GM04503 (cell line): ENCODE measurements around the gene PUDP.

Experiments
- DNase-seq: peaks from one replicate; pipeline ENCODE4 v3.0.0-alpha.2; 2012; ENCODE audit warnings: low read depth

Gene PUDP

DNA sequence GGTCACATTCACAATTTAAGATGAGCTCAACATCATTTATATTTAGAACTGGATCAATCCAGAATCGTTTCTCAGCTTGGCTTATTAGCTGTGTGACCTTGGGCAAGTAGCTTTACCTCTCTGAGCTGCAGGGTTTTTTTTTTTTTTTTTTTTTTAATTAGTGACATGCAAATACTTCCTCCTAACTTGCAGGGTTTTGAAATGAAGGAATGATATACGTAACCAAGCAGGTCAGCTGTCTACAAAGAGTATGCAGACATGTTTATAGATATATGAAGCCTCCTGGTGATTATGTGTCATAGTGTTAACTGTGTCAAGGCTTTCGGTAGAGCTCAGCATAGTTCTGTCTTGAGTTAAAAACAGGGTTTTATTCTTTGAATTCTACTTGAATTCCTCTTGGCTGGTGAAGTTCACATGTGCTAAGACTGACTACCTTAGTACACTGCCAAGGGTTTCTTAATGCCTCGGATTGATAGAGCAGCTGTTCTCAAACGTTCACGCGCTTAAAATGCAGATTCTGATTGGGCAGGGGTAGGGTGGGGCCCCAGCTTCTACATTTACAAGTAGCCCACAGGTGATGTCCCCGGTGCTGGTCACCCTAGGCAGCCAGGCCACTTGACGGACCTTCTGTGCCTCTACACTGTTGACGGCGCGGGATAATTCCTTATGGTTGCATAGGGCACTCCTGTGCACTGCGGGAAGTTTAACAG, 1.1 kb downstream of the PUDP start:
- DNase-seq: no peak

DNA sequence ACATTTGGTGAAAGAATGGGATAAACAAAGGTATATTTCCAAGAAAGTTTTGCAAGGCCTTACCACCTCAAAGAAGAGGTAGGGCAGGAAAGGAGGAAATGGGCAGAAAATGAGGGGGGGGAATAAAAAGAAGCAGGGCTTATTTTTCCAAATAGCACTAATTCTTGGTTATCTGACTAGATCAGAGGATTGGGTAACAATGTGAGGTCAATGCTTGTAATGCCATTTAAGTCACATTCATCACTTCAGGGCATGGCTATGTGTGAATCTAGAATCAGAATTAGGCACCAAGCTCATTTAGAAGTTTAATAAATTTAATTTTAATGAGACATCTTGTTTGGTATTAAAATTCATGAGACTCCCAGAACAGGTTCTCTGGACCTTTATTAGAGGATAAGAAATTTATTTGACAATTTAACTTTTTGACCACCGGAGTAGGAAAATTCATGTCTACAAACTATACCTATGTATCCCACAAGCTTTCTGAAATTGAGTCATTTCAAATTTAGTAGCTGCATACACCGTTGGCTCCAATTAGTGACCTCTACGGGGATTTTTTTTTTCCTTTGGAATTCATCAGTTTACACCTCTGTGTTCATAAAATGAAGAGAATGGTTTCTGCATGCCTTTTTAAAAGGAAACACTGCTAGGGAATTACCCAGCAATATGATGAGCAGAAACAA, 1.8 kb downstream of the PUDP start:
- DNase-seq: no peak

DNA sequence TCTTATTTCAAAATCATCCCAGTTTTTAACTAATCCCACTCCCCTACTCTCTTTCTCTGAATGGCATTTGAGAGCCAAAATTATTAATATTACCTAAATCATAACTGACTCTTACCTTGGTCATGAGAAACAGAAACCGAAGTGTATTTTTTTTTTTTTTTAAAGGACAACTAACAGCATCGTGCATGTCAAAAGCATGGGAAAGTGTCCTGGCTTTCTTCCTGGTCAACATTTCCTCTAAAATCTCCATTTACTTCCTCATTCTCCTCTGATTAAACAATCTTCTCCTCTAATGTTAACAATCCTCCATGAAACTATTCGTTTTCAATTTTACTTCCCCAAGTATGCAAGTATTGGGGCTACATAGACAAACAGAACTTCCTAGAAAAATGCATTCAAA, 2.5 kb downstream of the PUDP start:
- DNase-seq: no peak

DNA sequence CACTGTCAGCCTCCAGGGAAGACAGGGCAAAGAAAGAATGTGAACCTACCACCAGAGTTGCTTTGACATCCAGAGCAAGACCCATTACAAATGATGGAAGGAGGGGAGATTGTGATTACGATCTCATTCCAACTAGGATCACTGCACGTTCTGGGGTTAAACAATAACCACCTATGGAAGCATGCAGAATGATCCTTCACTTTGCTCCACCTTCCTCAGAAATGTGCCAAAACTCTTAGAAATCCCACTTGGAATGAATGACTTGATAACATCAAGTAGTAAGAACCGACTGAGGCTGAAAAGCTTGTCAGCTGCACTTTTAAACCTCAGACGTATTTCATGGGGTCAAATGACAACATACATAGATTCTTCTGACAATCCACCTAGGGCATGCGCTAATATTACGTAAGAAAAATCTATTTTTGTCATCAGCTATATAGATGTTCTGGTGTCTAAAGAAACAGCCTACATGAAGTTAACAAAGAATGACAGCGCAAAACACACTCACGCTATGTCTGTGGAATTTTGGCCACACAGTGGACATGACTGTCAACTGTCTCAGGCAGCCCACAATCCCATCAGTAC, 3.9 kb downstream of the PUDP start:
- no peak for DNase-seq

DNA sequence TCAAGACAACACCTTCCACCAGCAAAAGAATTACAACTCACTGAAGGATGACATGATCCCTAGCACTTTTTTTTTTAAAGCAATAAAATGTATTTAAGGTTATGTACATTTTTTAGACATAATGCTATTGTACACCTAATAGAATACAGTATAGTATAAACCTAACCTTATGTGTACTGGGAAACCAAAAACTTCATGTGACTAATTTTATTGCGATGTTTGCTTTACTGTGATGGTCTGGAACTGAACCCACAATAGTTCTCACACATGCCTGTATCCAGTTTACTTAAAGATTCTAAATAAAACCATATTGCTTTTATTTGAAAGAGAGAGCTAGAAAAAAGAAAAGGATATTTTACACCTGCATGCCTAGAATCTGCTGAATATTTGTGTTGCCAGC, 4.9 kb downstream of the PUDP start:
- no peak for DNase-seq

DNA sequence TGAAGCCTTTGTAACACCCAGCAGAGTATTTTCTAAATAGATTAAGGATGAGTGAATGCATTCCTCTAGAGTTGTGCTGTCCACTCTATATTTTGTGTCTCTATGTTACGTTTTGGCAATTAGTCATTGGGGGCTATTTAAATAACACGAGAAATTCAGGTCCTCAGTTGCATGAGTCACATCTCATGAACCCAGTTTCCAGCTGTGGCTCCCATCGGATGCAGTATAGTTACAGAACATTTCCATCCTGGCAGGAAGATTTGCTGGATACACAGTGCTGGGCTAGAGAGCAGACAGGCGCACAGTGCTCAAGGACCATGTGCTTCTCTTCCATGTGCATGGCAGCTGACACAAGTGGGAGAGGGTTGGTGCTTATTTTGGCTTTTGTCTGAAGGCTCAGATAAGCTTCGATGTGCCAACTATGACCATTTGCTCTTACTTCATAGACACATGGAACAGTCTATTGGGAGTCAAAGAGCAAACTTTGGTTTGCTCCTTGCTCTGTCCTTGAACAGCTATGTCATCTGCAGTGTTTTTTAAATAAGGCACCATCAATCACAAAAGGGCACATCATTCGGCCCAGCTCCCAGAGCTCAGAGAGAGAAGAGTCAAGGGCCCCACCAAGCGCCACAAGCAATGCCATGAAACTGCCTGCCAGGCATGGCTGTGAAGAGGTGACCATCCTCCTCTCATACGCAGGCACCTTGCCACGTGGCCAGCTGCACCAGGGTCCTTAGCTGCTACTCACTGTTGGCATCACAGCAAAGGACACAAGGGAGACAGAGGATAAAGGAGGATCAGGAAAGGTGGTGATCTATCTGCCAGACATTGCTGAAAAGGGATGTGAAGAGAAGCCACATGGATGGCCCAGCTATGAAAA, 8.5 kb downstream of the PUDP start:
- peak; percentile 77 for DNase-seq

DNA sequence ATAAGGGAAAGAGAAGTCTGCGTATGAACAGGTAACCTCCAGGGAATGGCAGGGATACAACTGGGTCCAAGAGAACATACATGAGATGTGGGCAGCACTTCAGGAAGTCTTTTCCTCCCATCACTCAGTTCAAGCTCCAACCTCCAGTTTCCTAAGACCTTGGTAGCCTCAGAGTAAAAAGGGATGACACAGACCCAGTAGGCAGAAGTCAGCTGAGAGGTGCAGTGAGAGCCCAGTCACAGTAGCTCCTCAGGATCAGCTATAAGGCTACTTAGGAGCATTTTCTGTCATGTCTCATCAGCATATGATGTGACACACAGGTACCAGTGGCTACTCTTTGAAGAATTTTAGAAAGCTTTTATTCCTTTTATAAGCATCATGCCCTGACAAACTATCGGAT, 13.0 kb downstream of the PUDP start:
- no peak for DNase-seq

DNA sequence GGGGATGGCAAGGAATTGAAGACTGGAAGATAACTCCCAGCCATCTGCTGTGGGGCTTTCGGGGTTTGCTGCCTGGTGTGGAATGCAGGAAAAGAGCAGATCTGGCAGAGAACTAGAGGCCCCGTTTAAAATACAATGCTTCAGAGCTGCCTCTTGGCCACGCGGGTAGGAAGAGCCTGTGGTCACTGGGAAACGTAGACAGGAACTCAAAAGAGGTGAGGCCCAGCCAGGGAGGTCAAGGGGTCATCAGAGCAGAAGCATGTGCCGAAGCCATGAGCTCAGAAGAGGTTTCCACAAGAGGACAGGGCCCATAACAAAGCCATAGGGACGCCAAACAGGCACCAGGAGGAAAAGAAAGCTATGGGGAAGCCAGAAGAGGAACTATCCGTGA, 14.9 kb downstream of the PUDP start:
- DNase-seq: no peak

DNA sequence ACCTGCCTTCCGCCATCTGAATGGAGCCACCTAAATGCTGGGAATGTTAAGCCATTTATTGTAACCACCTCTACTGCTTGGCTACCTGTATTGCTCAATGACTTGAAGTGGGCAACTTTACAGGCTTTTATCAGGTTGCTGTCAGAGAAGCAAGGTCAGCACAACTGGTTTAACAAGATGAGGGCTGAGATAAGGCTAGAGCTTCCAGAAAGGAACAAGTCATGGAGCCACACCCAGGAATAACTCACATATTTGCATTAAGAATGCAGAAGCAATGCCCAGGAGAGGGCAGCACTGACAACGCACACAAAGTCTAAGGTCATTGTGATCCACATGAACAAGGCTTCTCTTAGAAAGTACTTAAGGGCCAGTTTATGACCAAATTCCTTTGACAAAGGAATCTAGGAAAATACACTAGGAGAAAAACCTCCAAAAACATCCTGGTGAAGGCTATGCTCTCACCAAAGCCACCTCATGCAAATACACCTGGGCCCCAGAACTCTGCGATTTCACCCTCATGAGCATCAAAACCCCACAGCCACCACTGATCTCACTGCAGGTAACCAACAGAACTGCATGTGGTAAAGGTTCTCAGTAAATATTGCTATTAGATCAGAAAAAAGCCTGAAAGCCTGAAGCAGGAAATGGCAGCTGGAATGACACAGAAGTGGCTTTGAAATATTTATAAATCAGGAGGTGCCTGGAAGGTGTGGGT, 15.5 kb downstream of the PUDP start:
- peak; percentile 61 for DNase-seq

DNA sequence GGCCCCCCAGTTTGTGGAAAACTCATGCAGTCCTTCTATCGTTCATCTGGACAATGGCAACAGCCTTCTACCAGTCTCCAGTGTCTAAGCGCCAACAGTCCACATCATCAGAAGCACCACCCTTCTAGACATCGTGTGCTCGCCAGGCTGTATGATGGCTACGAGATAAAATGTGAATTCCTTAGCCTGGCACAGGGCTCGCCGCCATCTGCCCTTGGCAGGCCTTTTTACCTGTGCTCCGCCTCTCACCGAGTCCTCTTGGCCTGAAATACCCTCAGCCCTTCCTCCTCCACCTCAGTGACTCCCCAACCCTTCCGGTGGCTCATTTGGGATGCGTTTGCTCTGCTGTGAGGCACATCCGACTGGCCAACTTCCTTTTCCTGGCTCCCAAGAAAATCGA, 16.3 kb downstream of the PUDP start:
- no peak for DNase-seq

DNA sequence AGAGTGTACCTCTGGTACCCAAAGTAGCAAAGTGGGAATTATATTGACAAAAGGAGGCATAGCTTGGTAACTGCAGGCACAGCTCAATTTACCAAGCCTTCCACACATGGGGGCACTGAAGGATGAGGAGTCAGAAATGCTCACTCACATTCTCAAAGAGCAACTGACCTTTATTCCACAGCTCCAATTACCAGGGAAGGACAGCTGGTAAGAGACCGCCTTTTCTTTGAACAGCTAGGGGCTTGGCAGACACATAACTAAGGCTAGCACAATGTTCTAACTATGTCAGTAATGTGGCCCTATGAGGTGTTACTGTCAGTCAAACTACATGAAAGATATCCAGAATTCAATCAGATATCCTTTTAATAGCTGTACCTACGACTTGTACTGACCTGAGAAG, 20.9 kb downstream of the PUDP start:
- no peak for DNase-seq

DNA sequence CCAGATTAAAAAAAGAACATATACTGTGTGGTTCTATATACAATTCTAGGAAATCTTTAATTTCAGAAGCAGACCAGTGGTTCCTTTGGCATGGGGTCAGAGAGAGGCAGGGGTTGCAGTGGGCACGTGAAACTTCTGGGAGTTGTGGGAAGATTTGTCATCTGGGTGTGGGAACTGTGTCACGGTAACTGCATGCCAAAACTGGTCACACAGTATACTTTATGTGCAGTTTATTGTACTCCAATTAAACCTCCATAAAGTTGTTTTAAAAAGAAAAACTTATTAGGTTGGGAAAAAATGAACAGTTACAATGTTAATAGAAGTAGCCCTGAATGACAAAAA, 27.1 kb downstream of the PUDP start:
- no peak for DNase-seq

DNA sequence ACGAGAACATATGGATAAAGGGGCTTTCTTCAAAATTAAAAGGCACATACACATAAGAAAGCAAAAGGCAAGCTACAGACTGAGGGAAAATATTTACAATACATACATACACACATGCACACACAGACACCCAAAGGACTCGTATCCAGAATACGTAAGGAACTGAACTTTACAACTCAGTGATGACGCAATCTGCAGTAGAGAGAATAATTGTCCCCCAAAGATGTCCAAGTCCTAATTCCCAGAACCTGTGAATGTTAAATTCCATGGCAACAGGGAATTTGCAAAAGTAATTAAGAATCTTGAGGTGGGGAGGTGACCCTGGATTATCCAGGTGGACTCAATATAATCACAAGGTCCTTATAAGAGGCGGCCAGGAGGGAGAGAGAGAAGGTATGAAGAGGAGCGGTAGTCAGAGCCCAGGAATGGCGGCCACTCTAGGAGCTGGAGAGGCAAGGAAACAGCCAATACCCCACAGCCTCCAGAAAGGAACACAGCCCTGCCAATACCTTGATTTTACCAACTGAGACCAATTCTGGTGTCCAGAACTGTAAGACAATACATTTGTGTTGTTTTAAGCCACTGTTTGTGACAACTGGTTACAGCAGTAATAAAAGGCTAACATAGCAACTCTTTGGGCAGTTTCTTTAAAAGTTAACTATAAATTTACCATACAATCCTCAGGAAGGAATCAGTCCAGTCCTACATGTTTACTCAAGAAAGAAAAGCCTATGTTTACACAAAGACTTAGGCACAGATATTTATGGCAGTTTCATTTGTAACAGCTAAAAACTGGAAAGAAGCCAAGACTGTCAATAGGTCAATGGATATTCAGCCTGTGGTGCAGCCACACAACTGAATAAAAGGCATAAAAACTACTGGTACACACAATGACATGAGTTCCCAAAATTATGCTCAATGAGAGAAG, 27.7 kb downstream of the PUDP start:
- DNase-seq: no peak

DNA sequence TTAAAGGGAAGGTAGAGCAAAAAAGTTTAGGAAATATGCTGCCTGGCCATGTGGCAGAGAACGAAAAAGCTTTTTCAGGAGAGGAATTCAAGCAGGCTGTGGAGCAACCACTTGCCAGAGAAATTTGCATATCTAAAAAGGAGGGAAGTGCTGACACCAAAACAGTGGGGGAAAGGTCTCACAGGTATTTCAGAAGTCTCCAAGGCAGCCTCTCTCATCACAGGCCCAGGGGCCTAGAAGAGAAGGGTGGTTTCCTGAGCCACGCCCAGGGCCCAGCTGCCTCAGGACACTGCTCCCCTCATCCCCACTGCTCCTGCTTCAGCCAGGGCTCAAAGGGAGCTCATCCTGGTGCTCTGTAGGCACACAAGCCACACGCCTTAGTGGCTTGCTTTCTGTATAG, 30.4 kb downstream of the PUDP start:
- no peak for DNase-seq

DNA sequence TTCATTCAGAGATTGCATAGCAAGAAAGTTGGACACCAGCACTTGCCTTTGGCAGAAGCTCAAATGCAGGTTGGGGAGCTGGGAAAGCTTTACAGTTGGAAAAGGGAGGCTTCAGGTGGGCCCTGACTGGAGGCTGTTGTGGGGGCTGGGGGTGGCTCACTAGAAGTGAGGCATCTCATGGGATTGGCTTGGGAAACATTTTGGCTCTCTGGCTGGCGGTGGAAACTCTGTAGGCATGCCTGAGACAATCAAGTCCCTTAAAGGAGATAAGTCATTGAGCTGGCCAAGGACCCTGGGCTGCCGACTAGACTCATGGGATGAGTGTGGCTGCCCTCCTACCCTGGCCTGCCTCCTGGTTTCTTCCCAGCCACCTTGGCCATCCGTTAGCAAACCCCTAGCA, 31.9 kb downstream of the PUDP start:
- no peak for DNase-seq

DNA sequence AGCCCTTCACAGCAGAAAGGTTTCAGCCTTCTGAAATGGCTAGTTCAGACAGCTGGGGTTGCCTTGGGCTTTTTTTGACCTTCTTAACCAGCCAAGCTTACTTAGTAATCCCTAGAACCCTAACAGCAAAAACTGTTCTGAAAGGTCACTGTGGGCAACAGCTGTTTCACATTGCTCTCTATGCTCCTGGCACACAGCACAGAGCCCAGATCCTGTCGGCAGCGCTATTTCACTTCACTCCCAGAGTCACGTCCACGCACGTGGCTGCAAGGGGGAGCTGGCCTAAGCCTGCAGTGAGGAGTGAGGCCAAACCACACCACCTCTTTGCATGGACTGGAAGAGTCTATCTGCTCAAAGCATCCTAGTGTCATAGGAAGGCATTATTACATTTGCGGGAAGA, 32.4 kb downstream of the PUDP start:
- no peak for DNase-seq

DNA sequence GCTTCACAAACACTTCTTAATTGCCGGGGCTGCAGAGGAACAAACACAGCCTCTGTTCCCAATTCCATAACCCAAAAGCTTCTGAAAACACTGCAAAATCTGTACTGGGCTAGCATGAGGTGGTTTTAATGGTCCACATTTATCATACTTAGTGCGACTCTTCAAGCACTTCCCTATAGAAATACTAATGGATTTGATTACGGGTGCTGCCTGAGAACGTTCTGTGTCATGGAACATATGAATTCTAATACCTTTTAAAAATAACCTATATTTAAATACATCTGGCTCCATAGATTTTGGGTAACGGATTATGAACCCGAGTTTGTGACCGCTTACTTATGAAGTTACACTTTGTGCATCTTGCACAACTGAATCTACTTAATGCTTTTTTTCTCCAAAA, 35.9 kb downstream of the PUDP start:
- no peak for DNase-seq

DNA sequence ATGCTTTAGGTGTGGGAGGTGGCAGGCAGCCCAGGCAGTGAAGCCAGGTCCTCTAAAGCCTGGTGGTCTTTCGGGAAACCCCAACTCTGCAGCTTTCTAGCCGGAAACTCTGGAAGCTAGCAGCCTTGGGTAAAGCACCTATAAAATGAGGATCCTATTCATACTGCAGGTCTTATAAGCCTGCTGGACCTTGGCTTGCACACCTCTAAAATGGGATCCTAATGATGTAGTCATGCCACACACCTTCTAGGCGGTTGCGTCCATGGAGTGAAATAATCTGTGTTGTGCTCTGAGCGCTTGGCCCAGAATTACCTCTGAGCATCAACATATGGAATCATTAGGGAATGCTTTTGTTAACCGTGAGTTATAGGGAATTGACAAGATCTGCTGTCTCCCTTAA, 36.4 kb downstream of the PUDP start:
- no peak for DNase-seq

DNA sequence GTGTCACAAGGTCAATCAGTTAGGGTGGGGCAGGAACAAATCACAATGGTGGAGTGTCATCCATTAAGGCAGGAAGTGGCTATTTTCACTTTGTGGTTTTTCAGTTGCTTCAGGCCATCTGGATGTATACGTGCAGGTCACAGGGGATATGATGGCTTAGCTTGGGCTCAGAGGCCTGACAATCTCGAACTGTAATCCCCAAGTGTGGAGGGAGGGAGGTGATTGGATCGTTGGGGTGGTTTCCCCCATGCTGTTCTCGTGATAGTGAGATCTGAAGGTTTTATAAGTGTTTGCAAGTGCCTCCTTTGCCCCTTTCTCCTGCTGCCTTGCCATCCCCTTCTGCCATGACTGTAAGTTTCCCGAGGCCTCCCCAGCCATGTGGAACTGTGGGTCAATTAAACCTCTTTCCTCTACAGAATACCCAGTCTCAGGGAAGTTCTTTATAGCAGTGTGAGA, 37.1 kb downstream of the PUDP start:
- no peak for DNase-seq

DNA sequence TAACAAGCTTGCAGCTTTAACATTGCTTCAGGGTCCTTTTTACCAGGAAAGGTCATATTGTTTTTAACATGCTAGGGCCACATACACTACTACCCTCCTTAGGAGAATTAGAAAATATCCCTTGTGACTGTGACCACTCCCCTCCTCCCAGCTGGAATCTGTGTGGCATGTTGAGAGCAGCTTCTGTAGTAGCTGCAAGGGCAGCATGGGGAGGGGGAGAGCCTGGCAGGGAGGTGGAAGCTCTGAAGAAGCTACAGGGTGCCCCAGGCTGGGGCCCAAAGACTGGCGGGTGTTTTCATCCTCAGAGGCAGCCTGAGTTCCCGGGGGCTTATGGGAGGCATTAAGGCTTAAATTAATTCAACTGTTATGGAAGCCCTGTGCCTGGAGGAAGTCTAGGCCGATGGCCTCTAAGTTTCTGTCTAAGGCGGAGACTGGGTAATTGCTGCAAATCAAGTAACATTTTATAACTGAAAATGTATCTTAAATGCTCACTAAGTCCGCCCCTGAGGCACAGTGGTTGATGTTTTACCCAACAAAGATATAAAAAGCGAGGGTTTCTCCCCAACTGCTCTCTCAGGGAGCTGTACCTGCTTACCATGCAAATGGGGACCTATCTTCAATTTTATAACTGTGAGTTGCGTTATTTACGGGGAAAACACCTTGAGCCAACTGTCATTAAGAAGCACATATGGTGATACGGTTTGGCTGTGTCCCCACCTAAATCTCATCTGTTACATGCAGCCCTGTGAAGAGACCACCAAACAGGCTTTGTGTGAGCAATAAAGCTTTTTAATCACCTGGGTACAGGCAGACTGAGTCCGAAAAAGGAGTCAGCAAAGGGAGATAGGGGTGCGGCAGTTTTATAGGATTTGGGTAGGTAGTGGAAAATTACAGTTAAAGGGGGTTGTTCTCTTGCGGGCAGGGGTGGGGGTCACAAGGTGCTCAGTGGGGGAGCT, 37.8 kb downstream of the PUDP start:
- DNase-seq: no peak
